NOMO-1 (cell line): Measurements from ENCODE around the gene ZNF808.
"Not testable (repeated sequence)": the region's sequence is repeated elsewhere in the genome, so short reads cannot be mapped to it uniquely, and the experiment has no call there.

Experiments
- DNase-seq, 2 experiments: peaks; one replicate each; lab custom pipeline; 2025; ENCODE audit not compliant: unreplicated experiment in 2 of 2; lab: John Stamatoyannopoulos, UW

ZNF808 gene

DNA sequence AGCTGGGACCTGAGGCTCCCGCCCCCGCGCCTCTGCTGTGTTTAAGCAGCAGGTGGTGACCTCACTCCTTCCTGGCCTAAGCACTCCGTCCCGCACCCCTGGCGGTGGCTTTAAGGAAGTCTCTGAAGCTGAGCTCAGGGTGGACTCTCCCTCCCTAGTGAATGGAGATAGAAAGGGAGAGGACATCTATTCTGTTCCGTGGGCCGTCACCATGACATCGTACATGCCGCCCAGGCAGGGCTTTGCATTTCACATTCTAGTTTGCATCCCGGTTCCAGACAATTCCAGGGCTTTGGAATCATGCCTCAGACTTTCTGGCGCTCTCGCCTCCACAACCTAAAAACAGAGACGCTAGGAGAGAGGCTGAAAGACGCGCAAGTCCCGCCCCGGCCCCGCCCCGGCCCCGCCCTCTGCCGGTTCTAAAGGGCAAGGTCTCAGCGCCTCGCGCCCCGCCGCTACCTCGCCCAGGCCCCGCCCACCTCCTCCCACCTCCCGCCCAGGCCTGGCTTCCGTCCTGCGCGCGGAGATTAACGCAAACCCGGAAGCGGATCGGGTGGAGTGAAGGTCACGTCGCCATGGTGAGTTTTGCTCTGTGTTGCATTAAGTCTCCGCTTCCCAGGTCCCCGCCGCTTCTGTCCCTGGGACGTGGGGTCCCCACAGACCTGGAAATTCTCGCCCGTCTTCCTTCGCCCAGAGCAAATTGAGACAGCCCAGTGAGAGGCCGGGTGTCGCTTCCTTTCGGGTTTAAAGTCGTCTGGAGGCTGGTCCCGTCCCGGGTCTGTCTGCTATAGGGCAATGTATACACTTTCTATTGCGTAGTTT lies at the start of gene ZNF808:
ZNF808 (plus strand) TSS at position 535 of the 822 bp plus-strand sequence. CDS start 15,617 bp downstream, outside the sequence.
- peak; percentile 90 to 95 for DNase-seq

DNA sequence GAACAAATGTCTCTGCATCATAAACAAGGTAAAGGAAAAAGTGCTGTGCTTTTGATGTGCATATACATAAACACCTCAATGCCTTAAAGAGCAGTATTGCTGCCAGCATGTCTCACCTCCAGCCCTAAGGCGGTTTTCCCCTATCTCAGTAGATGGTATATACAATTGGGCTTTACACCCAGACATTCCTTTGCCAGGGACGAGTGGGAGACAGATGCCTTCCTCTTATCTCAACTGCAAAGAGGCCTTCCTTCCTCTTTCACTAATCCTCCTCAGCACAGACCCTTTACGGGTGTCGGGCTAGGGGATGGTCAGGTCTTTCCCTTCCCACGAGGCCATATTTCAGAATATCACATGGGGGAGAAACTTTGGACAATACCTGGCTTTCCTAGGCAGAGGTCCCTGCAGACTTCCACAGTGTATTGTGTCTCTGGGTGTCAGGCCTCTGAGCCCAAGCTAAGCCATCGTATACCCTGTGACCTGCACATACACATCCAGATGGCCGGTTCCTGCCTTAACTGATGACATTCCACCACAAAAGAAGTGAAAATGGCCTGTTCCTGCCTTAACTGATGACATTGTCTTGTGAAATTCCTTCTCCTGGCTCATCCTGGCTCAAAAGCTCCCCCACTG lies 43.2 kb upstream of the ZNF808 start:
- DNase-seq, result not testable (repeated sequence)

DNA sequence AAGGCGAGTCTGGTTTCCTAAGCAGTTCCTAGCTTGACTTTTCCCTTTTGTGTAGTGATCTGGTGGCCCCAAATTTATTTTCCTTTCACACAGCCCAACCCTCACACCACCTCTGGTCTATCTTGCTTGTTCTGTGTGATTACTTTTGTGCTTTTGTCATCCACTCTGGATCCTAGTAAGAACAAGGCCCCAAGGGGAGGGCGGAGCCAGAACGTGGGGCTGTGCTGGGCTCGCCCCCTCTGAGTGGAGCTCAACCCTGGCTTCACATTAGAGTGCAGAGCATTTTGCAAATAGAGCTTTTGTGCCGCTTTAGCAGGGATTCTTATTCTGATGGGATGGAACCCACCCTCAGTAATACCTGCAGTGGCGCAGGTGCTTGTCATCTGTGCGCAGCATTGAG lies 42.4 kb upstream of the ZNF808 start:
- not testable (repeated sequence) for DNase-seq

DNA sequence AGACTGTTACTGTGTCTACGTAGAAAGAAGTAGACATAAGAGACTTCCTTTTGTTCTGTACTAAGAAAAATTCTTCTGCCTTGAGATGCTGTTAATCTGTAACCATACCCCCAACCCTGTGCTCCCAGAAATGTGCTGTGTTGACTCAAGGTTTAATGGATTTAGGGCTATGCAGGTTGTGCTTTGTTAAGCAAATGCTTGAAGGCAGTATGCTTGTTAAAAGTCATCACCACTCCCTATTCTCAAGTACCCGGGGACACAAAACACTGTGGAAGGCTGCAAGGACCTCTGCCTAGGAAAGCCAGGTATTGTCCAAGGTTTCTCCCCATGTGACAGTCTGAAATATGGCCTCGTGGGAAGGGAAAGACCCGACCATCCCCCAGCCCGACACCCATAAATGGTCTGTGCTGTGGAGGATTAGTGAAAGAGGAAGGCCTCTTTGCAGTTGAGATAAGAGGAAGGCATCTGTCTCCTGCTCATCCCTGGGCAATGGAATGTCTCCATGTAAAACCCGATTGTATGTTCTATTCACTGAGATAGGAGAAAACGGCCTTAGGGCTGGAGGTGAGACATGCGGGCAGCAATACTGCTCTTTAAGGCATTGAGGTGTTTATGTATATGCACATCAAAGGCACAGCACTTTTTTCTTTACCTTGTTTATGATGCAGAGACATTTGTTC lies 41.8 kb upstream of the ZNF808 start:
- not testable (repeated sequence) for DNase-seq

DNA sequence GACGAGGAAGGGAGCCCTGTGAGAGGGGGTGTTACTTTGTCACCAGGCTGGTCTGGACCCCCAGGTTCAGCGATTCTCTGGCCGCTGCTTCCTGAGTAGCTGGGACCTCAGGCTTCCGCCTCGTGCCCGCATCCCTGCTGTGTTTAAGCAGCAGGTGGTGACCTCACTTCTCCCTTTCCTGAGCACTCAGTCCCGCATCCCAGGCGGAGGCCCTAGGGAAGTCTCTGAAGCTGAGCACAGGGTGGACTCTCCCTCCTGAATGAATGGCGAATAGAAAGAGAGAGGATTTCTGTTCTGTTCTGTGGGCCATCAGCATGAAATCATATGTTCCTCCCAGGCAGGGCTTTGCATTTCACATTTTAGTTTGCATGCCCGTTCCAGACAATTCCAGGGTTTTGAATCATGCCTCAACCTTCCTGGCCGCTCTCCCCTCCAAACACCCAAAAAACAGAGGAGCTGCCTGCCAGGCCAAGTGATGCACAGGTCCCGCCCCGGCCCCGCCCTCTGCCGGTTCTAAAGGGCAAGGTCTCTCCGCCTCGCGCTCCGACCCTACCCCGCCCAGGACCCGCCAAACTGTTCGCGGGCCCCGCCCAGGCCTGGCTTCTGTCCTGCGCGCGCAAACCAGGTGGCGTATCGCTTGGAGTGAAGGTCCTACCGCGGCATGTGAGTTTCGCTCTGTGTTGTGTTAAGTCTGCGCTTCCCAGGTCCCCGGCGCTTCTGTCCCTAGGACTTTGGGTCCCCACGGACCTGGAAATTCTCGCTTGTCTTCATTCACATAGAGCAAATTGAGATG lies 35.1 kb upstream of the ZNF808 start:
- no peak for DNase-seq

DNA sequence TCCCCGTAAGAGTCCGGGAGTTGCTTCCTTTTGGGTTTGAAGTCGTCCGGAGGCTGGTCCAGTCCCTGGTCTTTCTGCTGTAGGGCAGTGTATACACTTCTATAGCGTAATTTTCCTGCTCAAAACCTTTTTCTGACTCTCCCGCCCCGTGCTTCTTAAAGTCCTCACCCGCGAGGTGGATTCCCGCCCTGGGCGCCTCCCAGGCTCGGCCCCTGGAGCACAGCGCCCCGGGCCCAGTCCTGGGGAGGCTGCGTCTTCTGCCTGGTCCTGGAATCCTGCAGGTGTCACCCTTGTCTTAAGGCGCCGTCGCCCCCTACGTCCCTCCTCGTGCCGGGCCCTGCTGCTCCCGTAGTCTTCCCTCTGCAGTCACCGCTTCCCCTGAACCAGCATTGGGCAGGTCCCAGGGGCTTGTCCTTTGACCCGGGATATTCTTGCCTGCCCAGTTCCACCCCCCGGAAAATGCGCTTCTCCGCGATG lies 34.4 kb upstream of the ZNF808 start:
- DNase-seq, result no peak

DNA sequence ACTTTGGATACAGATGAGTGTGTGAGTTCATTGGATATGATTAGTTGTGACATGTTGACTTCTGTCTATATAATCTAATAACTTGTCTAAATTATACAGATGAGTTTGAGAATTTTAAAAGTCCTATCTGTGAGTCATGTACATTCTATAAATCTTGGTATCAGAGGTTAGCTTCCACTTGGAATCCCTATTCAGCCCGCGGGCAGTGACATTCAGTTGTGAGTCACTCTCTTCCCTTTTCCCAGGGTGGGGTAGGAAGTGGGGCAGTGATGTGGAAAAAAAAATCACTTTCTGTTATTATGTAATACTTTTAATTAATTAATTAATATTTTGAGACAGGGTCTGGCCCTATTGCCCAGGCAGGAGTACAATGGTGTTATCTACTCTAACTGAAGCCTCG lies 33.0 kb upstream of the ZNF808 start:
- DNase-seq, result no peak

DNA sequence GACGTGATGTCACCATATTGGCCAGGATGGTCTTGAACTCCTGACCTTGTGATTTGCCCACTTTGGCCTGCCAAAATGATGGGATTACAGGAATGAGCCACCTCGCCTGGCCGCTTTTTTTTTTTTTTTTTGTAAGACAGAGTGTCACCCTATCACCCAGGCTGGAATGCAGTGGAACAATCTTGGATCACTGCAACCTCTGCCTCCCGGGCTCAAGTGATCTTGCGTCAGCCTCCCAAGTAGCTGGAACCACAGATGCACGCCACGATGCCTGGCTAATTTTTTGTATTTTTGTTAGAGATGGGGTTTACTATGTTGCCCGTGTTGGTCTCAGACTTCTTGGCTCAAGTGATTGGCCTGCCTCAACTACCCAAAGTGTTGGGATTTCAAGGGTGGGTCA lies 28.9 kb upstream of the ZNF808 start:
- no peak for DNase-seq

DNA sequence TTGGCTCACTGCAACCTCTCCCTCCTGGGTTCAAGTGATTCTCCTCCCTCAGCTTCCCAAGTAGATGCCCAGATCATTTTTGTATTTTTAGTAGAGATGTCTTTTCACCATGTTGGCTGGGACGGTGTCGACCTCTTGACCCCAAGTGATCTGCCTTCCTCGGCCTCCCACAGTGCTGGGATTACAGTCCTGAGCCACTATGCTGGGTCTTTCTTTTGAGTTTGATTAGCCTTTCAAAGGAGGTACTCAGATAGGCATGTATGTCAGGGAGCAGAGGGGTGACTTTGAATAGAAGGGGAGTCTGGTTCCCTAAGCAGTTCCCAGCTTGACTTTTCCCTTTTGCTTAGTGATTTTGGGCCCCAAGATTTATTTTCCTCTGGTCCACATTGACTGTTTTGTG lies 27.0 kb upstream of the ZNF808 start:
- not testable (repeated sequence) for DNase-seq

DNA sequence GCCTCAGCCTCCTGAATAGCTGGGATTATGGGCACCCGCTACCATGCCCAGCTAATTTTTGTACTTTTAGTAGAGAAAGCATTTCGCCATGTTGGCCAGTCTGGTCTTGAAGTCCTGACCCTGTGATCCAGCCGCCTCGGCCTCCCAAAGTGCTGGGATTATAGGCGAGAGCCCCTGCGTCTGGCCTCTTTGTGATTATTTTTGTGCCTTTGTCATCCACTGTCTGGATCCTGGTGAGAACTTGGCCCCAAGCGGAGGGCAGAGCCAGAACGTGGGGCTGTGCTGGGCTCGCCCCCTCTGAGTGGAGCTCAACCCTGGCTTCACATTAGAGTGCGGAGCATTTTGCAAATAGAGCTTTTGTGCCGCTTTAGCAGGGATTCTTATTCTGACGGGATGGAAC lies 26.5 kb upstream of the ZNF808 start:
- DNase-seq, result not testable (repeated sequence)

DNA sequence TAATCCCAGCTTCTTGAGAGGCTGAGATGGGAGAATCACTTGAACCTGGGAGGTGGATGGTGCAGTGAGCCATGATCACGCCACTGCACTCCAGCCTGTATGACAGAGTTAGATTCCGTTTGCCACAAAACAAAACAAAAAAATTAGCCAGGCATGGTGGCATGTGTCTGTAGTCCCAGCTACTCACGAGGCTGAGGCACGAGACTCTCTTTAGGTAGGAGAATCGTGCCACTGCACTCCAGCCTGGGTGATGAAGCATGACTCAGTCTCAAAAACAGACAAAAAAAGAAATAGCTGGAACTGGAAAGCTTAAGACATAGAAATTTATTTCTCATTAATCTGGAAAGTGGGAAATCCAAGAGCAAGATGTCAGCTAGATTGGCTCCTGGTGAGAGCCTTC lies 20.2 kb upstream of the ZNF808 start:
- DNase-seq, result no peak

DNA sequence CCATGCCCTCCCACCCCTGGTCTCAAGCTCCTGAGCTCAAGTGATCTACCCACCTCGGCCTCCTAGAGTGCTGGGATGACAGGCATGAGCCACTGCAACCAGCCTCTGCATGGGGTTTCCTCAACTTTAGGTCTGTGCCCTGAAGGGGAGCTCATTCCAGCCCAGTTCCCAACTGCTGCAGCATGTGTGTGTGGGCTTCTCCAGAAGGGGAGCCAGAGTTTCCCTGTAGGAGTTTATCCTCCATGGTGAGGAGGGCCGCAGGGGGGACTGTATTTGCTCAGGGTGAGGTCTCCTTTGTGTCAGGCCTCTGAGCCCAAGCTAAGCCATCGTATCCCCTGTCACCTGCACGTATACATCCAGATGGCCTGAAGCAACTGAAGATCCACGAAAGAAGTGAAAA lies 11.3 kb upstream of the ZNF808 start:
- no peak for DNase-seq

DNA sequence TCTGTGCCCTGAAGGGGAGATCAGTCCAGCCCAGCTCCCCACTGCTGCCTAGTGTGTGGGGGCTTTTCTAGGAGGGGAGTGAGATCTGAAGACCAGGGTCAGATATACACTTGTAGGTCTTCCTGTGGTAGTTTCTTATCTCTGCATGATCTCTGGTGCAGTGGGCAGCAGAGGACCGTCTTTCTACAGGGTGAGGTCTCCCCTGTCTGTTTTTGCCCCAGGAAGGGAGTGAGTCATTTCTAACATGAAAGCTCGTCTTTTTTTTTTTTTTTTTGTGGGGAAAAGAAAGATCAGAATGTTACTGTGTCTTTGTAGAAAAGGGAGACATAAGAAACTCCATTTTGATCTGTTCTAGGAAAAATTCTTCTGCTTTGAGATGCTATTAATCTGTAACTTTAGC lies 8.8 kb upstream of the ZNF808 start:
- no peak for DNase-seq

DNA sequence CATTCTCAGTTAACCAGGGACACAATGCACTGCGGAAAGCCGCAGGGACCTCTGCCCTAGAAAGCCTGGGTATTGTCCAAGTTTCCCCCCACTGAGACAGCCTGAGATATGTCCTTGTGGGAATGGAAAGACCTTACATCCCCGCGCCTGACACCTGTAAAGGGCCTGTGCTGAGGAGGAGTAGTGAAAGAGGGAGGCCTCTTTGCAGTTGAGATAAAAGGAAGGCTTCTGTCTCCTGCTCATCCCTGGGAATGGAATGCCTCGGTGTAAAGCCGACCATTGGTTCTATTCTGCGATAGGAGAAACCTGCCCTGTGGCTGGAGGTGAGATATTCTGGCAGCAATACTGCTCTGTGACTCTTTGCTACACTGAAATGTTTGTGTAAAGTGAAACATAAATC lies 8.3 kb upstream of the ZNF808 start:
- not testable (repeated sequence) for DNase-seq

DNA sequence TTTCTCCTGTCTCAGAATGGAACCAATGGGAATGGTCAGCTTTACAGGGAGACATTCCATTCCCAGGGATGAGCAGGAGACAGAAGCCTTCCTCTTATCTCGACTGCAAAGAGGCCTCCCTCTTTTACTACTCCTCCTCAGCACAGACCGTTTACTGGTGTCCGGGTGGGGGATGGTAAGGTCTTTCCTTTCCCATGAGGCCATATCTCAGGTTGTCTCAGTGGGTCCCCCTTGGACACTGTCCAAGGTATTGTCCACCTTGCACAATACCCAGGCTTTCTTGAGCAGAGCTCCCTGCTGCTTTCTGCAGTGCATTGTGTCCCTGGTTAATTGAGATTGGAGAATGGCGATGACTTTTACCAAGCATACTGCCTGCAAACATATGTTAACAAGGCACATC lies 7.5 kb upstream of the ZNF808 start:
- no peak for DNase-seq

DNA sequence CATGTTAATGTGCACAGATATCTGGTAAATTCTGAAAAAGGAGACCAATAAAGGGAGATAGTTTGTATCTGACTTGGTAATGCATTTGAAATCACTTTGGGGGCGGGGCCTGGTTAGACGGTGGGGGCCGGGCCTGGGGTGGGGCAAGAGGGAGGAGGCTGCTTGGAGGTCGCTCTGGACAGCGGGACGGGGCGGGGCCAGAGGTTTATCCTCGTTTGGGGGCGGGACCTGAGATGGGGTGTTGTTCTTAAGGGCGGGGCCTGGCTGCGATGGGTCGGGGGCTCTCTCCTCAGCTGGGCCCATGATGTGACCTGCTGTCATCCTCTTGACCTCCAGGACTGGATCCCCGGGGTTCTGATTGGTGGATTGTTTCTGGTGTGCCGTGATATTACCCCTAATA lies 4.9 kb upstream of the ZNF808 start:
- no peak for DNase-seq

DNA sequence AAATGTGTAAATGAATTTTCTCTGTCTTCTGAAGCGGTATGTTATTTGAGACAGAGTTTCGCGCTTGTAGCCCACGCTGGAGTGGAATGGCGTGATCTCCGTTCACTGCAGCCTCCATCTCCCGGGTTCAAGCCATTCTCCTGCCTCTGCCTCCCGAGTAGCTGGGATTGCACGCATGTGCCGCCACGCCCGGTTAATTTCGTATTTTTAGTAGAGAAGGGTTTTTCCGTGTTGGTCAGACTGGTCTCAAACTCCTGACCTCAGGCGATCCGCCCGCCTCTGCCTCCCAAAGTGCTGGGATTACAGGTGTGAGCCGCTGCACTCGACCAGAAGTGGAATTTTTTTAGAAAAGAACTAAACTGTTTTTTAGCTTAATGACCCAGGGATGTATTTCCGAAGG lies 3.4 kb upstream of the ZNF808 start:
- no peak for DNase-seq

DNA sequence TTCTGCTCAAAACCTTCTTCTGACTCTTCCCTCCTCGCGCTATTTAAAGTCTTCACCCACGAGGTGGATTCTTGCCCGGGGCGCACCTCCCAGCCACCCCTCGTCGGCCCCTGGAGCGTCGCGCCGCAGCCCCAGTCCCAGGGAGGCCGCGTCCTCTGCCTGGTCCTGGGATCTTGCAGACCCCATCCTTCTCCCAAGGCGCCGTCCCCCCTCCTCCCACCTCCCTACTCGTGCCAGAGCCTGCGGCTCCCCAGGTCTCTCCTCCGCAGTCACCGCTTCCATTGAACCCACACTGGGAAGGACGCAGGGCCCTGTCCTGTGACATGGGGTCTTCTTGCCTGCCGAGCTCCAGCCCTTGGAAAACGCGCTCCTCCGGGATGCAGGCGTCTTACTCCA lies 486 bp downstream of the ZNF808 start:
- DNase-seq, result no peak

DNA sequence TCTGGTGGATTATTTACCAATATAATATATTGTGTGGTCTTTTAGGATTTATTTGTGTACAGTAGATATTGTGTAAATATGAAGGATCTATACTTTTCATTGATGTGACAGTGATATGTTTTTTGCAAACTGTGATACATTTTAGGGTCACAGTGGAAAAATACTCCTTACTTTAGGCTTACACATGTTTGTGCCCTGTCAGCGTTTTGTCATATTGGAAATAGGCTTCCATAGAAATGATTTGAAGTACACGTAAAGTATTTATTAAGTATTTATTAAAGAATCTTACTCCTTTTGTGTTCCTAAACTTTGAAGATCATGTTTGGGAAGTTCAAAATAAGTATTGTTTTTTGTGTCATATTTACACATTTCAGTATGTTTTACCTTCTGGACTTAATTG lies 5.0 kb downstream of the ZNF808 start:
- DNase-seq, result no peak

DNA sequence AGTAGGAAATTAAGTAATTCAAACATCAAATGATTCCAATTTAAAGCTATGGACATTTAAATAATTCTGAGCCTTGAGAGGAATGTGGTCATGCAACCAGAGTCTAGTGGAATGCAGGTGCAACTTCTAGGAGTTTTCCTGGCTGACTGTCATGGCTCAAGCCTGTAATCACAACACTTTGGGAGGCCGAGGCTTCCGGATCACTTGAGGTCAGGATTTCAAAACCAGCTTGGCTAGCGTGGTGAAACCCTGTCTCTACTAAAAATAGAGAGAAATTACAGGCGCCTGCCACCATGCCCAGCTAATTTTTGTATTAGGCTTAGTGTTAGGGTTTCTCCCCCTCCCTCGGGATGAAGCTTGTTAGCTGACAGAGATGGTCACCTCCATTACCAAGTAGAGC lies 6.4 kb downstream of the ZNF808 start:
- DNase-seq, result peak; percentile 17 to 57

DNA sequence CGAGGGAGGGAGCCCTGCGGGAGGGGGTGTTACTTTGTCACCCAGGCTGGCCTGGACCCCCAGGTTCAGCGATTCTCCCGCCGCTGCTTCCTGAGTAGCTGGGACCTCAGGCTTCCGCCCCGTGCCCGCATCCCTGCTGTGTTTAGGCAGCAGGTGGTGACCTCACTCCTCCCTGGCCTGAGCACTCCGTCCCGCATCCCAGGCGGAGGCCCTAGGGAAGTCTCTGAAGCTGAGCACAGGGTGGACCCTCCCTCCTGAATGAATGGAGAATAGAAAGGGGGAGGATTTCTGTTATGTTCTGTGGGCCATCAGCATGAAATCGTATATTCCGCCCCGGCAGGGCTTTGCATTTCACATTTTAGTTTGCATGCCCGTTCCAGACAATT lies 7.9 kb downstream of the ZNF808 start:
- not testable (repeated sequence) for DNase-seq
